H1 (cell line): ENCODE results near the gene RBM44.
"Not testable (repeated sequence)": the region's sequence is repeated elsewhere in the genome, so short reads cannot be mapped to it uniquely, and the experiment has no call there.

Source experiments
- ATF3 ChIP-seq: IDR thresholded peaks from 2 replicates; pipeline ENCODE4 v1.6.1; 2011; ENCODE audit warnings: low read depth, mild to moderate bottlenecking, low read length; ENCODE audit not compliant: insufficient read depth
- CEBPB ChIP-seq: IDR thresholded peaks from 2 replicates; pipeline ENCODE4 v1.6.1; 2012; ENCODE audit warnings: low read depth, low read length
- CHD2 ChIP-seq: IDR thresholded peaks from 2 replicates; pipeline ENCODE4 v1.6.1; 2012; ENCODE audit warnings: low read length, improper control_type of control experiment
- GABPA ChIP-seq: IDR thresholded peaks from 2 replicates; pipeline ENCODE4 v1.6.1; 2011; ENCODE audit warnings: mild to moderate bottlenecking, low read length, moderate library complexity, borderline replicate concordance; ENCODE audit not compliant: insufficient read depth
- JUND ChIP-seq: IDR thresholded peaks from 2 replicates; pipeline ENCODE4 v1.6.1; 2011; ENCODE audit warnings: mild to moderate bottlenecking, improper control_type of control experiment, low read length
- MAX ChIP-seq: IDR thresholded peaks from 2 replicates; pipeline ENCODE4 v1.6.1; 2012; ENCODE audit warnings: inconsistent platforms
- POLR2AphosphoS5 ChIP-seq: IDR thresholded peaks from 2 replicates; pipeline ENCODE4 v1.6.1; 2011; ENCODE audit warnings: low read depth, low read length
- TAF1 ChIP-seq: IDR thresholded peaks from 2 replicates; pipeline ENCODE4 v1.6.1; 2011; ENCODE audit warnings: mild to moderate bottlenecking, low read depth, low read length
- TF ChIP-seq, protein P1 (sequence below), 3 experiments: IDR thresholded peaks; 1 replicate in 2 of 3; 2 replicates in 1 of 3; pipeline versions ENCODE4 v1.5.1 to v1.6.1; 2011; ENCODE audit warnings: low read length in 3 of 3, mild to moderate bottlenecking in 3 of 3, inconsistent platforms in 2 of 3, low read depth in 1 of 3, moderate library complexity in 1 of 3; ENCODE audit not compliant: insufficient read depth in 1 of 3; ENCODE audit errors: control extremely low read depth in 1 of 3
- TF ChIP-seq, protein P2 (sequence below): IDR thresholded peaks from 2 replicates; pipeline ENCODE4 v1.6.1; 2012; ENCODE audit warnings: low read length, inconsistent platforms

GRCh38 chr2:237762291-237763182, 36.0 kb upstream of the RBM44 start:
- TF ChIP-seq CEBPB, GABPA, TAF1, MAX, CHD2, JUND, ATF3, POLR2AphosphoS5: not testable (repeated sequence)
- TF ChIP-seq, protein P1, sequence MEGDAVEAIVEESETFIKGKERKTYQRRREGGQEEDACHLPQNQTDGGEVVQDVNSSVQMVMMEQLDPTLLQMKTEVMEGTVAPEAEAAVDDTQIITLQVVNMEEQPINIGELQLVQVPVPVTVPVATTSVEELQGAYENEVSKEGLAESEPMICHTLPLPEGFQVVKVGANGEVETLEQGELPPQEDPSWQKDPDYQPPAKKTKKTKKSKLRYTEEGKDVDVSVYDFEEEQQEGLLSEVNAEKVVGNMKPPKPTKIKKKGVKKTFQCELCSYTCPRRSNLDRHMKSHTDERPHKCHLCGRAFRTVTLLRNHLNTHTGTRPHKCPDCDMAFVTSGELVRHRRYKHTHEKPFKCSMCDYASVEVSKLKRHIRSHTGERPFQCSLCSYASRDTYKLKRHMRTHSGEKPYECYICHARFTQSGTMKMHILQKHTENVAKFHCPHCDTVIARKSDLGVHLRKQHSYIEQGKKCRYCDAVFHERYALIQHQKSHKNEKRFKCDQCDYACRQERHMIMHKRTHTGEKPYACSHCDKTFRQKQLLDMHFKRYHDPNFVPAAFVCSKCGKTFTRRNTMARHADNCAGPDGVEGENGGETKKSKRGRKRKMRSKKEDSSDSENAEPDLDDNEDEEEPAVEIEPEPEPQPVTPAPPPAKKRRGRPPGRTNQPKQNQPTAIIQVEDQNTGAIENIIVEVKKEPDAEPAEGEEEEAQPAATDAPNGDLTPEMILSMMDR (IDR thresholded peaks at IDR 0.05; ENCODE audit: control extremely low read depth in 1 of 3, insufficient read depth in 1 of 3, low read depth in 1 of 3, low read length in 3 of 3): not testable (repeated sequence)
- TF ChIP-seq, protein P2, sequence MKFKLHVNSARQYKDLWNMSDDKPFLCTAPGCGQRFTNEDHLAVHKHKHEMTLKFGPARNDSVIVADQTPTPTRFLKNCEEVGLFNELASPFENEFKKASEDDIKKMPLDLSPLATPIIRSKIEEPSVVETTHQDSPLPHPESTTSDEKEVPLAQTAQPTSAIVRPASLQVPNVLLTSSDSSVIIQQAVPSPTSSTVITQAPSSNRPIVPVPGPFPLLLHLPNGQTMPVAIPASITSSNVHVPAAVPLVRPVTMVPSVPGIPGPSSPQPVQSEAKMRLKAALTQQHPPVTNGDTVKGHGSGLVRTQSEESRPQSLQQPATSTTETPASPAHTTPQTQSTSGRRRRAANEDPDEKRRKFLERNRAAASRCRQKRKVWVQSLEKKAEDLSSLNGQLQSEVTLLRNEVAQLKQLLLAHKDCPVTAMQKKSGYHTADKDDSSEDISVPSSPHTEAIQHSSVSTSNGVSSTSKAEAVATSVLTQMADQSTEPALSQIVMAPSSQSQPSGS: not testable (repeated sequence)
